Raji (cell line): ENCODE measurements around the gene CAPZB.

Experiments
- POLR2A ChIP-seq: IDR thresholded peaks from 2 replicates; pipeline ENCODE4 v1.6.1; 2011; ENCODE audit warnings: low read depth, low read length, control low read depth; ENCODE audit not compliant: insufficient read depth

Gene CAPZB

DNA sequence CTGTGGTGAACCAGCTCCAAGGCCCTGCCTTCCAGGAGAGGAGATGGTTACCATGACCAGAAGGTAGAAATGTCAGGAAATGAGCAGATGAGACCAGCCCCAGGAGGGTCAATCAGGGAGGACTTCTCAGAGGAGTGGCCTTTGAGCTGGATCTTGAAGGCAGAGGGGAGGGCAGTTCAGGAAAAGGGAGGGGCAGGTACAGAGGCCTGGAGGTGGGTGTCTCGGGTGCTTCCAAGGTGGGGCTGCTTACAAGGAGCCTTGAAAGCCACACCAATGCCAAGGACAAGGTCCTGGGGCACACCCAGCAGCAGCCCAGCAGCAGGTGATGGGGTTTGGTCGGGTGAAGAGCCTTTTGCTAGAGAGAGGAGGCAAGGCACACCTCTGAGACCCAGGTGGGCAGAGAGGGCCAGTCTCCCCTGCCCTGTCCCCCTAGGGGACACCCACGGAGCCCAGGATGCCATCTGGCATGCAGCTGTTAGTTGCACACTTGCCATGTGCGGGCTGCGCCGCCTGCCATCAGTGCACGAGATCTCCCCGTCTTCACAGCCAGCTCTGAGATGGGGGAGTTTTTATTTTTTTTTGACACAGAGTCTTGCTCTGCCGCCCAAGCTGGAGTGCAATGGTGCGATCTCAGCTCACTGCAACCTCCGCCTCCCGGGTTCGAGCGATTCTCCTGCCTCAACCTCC, 154.7 kb downstream of the CAPZB start:
- no peak for TF ChIP-seq POLR2A

- TF ChIP-seq POLR2A, result no peak
Observed at GRCh38 chr1:19329611-19330010, 155.7 kb downstream of the CAPZB start.

DNA sequence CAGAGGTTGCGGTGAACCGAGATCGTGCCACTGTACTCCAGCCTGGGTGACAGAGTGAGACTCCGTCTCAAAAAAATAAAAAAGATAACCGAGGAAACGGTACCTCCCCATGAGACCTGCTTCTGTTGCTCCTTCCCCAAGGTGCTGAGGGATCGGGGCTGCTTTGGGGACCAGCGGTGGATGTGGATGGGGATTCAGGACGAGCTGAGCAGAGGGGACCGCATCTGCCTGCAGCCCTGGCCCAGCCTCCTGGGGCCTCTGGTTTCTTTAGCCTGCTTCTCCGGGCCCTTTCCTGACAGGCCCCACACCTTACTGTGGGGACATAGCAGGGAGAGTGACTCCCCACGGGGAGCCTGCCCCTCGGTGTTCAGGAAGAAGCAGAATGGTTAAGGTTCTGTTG, 156.2 kb downstream of the CAPZB start:
- no peak for TF ChIP-seq POLR2A

GRCh38 chr1:19328486-19328885, 156.9 kb downstream of the CAPZB start:
- no peak for TF ChIP-seq POLR2A

GRCh38 chr1:19327736-19328135, 157.6 kb downstream of the CAPZB start:
- no peak for TF ChIP-seq POLR2A

DNA sequence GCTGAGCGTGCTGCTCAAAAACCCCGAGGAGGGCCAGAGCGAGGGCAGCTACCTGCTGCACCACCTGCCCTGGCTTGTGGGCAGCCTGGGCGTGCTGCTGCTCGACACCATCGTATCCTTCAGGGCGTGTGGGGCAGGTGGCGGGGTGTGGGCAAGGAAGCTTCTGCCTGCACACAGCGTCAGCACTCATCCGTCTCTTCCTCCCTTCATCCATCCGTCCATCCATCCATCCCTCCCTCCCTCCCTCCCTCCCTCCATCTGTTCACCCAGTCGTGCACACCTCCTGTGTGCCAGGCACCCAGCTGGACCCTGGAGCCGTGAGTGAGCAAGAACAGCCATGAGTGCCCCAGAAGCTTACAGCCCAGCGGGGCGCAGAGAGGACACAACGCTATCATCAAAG, 158.0 kb downstream of the CAPZB start:
- TF ChIP-seq POLR2A, result no peak

GRCh38 chr1:19326748-19327065, 158.6 kb downstream of the CAPZB start:
- no peak for TF ChIP-seq POLR2A

DNA sequence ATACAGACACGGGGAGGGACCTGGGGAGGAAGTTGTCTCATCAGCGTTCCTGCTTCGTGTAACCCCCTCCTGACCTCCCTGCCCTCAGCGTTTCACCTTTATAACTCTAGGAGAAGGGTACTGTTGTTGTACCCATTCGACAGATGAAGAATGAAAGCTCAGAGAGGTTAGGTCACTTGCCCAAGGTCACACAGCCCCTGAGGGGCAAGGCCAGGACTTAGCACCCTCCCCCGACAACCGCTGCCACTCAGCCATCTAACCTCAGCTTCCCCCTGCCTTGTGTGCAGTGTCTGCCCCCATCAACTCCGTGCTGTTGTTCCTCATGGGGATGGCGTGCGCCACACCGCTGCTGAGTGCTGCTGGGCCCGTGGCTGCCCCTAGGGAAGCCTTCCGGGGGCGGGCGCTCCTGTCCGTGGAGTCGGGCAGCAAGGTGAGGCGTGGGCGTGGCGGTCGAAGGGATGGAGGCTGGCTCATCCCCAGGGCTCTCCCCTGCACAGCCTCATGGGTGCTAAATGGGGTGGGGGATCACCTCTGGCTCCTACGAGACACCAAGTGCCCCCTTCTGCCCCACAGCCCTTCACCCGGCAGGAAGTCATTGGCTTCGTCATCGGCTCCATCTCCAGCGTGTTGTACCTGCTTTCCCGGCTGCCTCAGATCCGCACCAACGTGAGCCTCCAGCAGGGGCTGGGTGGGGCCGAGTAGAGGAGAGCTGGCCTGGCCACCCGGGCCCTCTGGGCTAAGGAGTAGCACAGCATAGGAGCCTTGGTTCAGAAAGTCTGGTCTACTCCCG, 159.2 kb downstream of the CAPZB start:
- TF ChIP-seq POLR2A, result no peak

- no peak for TF ChIP-seq POLR2A
Observed at GRCh38 chr1:19325368-19325957, 159.9 kb downstream of the CAPZB start.

DNA sequence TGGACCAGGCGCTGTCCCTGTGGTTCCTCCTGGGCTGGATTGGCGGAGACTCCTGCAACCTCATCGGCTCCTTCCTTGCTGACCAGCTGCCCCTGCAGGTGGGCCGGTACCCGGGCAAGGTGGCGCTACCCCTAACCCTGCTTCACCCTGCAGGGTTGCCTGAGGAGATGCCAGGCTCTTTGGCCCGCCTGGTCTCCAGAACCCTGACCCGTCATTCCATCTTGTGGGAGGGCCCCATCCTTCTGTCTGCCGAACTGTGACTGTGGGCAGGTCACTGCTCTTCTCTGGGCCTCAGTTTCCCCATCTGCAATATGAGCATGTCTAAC, 160.7 kb downstream of the CAPZB start:
- TF ChIP-seq POLR2A, result no peak

- no peak for TF ChIP-seq POLR2A
Observed at GRCh38 chr1:19323987-19324664, 161.2 kb downstream of the CAPZB start.

GRCh38 chr1:19322481-19322880, 162.9 kb downstream of the CAPZB start:
- no peak for TF ChIP-seq POLR2A

DNA sequence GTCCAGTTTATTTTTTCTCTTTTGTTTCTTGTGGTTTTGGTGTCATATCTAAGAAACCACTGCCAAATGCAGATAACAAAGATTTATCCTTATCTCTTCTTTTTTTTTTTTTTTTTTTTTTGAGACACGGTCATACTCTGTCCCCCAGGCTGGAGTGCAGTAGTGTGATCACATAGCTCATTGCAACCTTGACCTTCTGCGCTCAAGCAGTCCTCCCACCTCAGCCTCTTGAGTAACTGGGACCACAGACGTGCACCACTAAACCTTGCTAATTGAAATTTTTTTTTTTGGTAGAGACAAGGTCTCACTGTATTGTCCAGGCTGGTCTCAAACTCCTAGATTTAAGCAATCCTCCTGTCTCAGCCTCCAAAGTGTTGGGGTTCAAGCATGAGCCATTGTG, 164.3 kb downstream of the CAPZB start:
- TF ChIP-seq POLR2A, result no peak

DNA sequence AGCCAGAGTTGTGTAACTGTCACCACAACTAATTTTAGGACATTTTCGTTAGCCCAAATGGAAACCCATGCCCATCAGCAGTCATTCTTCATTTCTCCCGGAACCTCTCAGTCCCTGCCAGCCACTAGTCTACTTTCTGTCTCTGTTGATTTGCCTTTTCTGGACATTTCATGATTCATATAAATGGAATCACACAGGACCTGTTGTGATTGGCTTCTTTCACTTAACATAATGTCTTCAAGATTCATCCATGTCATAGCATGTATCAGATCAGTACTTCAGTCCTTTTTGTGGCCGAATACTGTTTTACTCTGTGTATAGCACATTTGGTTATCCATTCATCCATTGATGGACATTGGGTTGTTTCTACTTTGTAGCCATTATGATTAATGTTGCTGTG, 166.1 kb downstream of the CAPZB start:
- TF ChIP-seq POLR2A, result no peak

- no peak for TF ChIP-seq POLR2A
Observed at GRCh38 chr1:19317126-19317910, 168.0 kb downstream of the CAPZB start.
